Mucosa of descending colon (tissue), 3 donors: ENCODE data around the gene SPTBN1. TPM values are rescaled to one million over a fixed set of nuclear protein-coding genes. Genes with fewer than 3 reads are reported as not detected.

Experiments used
- ATAC-seq: fragments of 200-7000 bp; cut with Tn5 transposase; one replicate; pipeline ENCODE4 v1.9.1; 2020; ENCODE audit warnings: mild to moderate bottlenecking, moderate library complexity
- DNase-seq, 3 donors: peaks; one replicate each; pipeline ENCODE4 v3.0.0-alpha.2; 2020
- H3K36me3 ChIP-seq: fragments of 200-600 bp; one replicate; pipeline ENCODE4 v1.8.0; 2021; ENCODE audit warnings: low read depth, mild to moderate bottlenecking
- H3K4me1 ChIP-seq: fragments of 200-600 bp; one replicate; pipeline ENCODE4 v1.8.0; 2021; ENCODE audit warnings: low read depth, mild to moderate bottlenecking
- H3K4me3 ChIP-seq: fragments of 200-600 bp; one replicate; pipeline ENCODE4 v1.8.0; 2021; ENCODE audit warnings: mild to moderate bottlenecking
- H3K9me3 ChIP-seq: fragments of 200-600 bp; one replicate; pipeline ENCODE4 v1.8.0; 2021; ENCODE audit warnings: mild to moderate bottlenecking
- intact Hi-C, 2 donors: fragments of 100-400 bp; cut with DNase I in 1 of 2; cut with micrococcal nuclease in 1 of 2; formaldehyde crosslinking; loops; one replicate each; pipeline versions ENCODE4 v1.11.0 to v1.11.1; 2022; cut with DNase I, micrococcal nuclease
- total RNA-seq, 3 donors: library from RNA; stranded (reverse); fragmentation: NEBNext Ultra II Directional in 2 of 3; extraction: Animal tissue kit (Norgen Biotek cat#: 25700) in 2 of 3; gene quantifications; one replicate each; pipeline versions ENCODE4 v1.2.1 to v1.2.4, GENCODE V29; 2021 to 2023
- TF ChIP-seq, protein P1 (sequence below): fragments of 200-600 bp; IDR thresholded peaks from one replicate; pipeline ENCODE4 v1.8.0; 2022; ENCODE audit warnings: antibody characterized with exemption, mild to moderate bottlenecking
- donor health status: DM: no; HTN: no; CAD: no; lungs with moderate emphysema.
- donor health status: DM: no; HTN: no; CAD: no.
- donor health status: DM: no; HTN: yes; CAD: no.

SPTBN1 gene
- total RNA-seq, 3 donors from 2014 or later, result 237 to 396 (median 392) TPM

DNA sequence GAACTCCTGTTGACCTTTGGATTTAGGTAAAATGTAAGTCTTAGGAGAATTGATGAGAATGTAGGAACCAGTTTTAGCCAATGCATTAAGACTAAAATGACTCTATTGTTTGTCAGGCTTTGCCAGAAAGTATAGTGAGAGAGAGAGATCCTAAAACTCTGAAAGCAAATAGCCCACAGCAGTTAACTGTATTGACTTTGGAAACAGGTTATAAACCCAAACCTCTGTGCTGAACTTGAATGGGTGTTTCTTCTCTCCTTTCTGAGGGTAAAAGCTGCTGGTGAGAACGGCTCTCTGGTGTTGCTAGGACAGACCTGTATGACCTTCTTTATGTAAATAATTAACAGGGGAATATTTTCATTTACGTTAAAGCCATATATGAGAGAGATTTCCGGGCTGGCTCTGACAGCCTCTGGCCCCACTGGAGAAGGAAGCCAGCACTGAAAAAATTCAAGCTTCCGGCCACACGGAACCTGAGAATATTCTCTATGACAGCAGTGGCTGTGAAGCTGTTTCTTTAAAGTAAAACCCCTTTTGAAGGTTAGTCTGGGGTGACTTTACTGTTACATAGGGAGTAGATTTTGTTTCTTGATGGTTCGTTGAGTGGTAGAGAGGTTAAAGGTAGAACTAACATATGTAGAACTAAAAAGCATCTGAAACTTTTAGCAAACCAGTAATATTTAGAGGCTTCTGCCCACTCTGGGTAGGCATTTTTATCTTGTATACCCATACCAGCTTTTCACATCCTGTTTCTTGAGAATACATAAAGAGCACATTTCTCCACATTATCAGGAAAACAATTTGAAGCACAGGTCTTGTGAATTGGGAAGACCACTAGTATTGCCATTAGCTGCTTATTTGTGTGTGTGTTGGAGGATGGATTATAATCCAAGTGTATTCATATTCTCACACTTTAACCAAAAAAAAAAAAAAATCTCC lies 123.8 kb downstream of the SPTBN1 start:
- Histone ChIP-seq H3K4me3 (no peak overlapping the region), H3K4me1 (peaks cover 80% of the 10 kb centered on the region), H3K9me3 (no peaks in the 10 kb centered on the region), H3K36me3 (no peaks in the 10 kb centered on the region)
- intact Hi-C loops, result no loop called here
- ATAC-seq (peak; percentile 84), DNase-seq (peak in 2 of 3 donors; percentile 59 to 75)
- TF ChIP-seq, protein P1, sequence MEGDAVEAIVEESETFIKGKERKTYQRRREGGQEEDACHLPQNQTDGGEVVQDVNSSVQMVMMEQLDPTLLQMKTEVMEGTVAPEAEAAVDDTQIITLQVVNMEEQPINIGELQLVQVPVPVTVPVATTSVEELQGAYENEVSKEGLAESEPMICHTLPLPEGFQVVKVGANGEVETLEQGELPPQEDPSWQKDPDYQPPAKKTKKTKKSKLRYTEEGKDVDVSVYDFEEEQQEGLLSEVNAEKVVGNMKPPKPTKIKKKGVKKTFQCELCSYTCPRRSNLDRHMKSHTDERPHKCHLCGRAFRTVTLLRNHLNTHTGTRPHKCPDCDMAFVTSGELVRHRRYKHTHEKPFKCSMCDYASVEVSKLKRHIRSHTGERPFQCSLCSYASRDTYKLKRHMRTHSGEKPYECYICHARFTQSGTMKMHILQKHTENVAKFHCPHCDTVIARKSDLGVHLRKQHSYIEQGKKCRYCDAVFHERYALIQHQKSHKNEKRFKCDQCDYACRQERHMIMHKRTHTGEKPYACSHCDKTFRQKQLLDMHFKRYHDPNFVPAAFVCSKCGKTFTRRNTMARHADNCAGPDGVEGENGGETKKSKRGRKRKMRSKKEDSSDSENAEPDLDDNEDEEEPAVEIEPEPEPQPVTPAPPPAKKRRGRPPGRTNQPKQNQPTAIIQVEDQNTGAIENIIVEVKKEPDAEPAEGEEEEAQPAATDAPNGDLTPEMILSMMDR, result no peak

DNA sequence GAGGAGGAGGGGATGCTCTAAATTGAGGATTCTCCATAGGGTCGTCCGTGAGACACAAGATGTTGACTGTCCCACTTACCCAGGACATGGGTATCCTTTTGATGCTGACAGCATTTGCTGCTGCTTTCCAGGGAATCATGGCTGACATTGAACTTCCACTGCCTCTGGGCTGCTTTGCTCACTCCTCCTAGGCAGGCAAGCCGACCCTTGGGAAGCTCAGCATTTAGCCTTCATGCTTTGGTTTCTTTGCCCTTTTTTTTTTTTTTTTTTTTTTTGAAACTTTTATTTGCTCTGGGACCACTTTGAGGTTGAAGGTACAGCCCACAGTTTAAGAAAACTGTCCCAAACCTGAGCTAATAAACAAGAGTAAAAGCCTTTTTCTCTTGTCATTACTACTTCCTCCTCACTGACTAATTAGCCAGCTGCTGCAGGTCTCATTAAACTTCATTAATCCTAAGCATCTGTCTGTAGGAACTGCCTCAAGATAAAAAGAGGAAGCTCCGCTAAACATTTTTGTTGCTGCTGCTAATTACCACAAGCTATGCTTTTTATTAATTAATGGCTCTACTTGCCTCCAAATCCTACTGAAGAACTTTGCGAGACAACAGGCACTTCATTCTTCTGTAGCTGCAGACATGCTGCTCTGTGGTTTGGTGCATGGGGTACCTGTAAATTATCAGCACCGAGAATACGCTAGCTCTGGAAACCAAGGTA lies 125.4 kb downstream of the SPTBN1 start:
- no peak for DNase-seq
- Histone ChIP-seq H3K9me3 (no peaks in the 10 kb centered on the region), H3K4me1 (peaks cover 80% of the 10 kb centered on the region), H3K4me3 (no peak overlapping the region), H3K36me3 (no peaks in the 10 kb centered on the region)
- TF ChIP-seq, protein P1, result no peak
- intact Hi-C loops, result no loop called here
- no peak for ATAC-seq

DNA sequence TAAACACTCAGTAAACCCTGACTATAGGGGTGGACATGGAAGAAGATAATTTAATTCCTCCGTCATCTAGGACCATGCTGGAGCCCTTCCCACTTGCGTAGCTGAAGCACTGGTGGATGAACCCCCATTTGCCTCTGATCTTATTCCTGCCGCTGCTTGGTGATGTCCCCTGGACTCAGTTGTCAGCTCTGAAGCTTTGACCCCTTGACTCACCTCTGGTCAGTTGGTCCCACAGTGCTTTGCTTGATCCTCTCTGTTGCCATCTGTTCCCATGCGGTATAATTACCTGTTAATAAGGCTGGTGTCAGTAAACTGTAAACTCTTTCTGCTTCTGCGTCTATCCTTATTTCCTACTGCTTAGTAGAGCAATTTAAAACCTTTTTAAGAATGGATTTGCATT lies 126.9 kb downstream of the SPTBN1 start:
- no peak overlapping the region for H3K4me3 ChIP-seq
- TF ChIP-seq, protein P1, result no peak
- intact Hi-C loops, result no loop called here
- no peak for ATAC-seq
- H3K36me3 ChIP-seq, result no peaks in the 10 kb centered on the region
- H3K9me3 ChIP-seq, result no peaks in the 10 kb centered on the region
- DNase-seq, result no peak
- peaks cover 69% of the 10 kb centered on the region for H3K4me1 ChIP-seq

DNA sequence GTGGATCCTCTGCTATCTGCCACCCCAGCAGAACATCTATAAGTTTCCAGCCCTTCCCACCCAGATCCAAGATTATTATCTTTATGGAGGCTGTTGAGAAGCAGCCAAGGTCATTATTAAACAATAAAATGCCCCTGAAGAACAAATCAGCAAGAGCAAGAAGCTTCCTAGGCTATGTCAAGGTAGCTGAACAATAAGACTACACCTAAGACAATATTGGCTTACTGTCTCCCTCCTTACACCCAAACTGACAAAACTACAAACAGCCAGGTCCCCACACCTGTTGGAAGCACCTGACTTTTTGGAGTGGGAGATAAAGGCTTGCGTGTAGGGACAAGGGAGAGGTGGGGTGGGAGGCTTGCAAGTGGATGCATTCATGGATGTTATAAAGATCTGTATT lies 128.5 kb downstream of the SPTBN1 start:
- Histone ChIP-seq H3K4me1 (peaks cover 69% of the 10 kb centered on the region), H3K36me3 (no peaks in the 10 kb centered on the region), H3K4me3 (no peak overlapping the region), H3K9me3 (no peaks in the 10 kb centered on the region)
- TF ChIP-seq, protein P1, result no peak
- ATAC-seq, result peak; percentile 28
- intact Hi-C loops, result no loop called here
- no peak for DNase-seq

DNA sequence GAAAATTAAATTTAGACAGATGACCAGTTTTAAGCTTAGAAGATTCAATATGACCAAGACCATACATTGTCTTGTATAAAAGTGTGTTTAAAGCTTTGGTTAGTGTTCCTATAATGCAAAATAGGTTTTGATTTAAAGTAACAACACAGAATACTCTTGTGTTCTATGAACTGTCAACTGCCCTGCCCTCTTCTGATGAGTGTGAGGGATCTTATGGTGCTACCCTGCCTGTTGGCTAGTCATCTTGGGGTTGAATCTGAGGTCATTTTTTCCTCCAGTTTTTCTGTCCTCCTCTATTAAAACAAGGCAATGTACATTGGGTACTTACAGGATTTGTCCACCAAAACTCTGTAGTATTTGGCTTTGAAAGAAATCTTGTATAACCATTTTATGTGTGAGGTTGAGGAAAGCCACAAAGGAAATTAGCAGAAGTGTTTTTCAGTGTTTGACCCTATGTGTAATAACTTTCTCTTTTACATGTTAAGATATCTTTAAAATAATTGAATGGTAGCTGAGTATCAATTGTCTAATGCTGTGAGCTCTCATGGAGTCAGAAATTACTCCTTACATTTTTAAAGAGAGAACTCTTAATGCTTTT lies 129.1 kb downstream of the SPTBN1 start:
- TF ChIP-seq, protein P1, result no peak
- intact Hi-C loops, result no loop called here
- H3K9me3 ChIP-seq, result no peaks in the 10 kb centered on the region
- H3K4me1 ChIP-seq, result peaks cover 71% of the 10 kb centered on the region
- H3K4me3 ChIP-seq, result no peak overlapping the region
- DNase-seq (no peak), ATAC-seq (peak; percentile 29)
- H3K36me3 ChIP-seq, result no peaks in the 10 kb centered on the region
